OCI-LY3 (cell line): Measurements from ENCODE around the gene PRKG2.

Experiments used
- CTCF ChIP-seq: fragments of 200-600, 300-600 bp; sonication (generic); IDR thresholded peaks from 2 replicates; pipeline ENCODE4 v1.5.1; 2014; ENCODE audit warnings: antibody characterized with exemption, low read length, low read depth
- EZH2phosphoT487 ChIP-seq: fragments of 200-600 bp; shearing (Covaris generic); IDR thresholded peaks from 2 replicates; pipeline ENCODE4 v1.6.1; 2018; ENCODE audit warnings: antibody characterized with exemption, mixed run types, low read depth

DNA sequence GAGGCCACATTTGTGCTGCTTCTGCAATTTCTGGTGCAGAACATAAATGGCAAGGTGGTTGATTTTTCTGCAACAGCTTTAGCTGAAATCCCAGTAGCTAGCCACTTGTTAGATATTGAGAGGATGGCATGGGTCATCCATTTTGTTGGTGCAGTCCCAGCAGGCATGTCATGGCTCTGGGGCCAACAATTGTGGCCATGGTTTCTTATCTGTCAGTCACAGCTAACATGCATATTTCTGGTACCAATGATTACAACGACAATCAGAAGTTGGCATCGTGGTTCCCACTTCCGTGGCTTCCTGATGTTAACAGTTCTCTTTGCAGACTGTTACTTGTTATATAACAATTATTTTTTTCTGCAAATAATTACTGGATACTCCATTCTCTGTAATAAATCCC lies 42.8 kb upstream of the PRKG2 start:
- TF ChIP-seq CTCF (no peak), EZH2phosphoT487 (no peak)
